ENCODE data around the gene ZNF66.

ZNF66 gene

DNA sequence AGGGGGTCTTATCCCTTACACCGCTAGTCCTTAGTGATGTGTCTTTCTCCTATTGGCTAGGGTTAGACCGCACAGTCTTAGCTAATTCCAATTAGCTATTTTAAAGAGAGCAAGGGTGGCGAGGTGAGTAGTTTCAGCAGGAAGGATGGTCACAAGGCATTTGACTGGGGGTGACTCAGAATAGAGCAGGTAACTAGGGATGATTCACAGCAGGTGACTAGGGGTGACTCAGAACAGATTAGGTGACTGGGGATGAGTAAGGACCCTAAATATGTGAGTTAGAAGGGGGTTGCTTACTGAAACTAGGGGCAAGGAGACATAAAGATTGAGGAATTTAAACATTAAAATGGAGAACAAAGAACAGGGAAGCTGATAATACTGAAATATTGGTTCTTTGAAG, 64.3 kb downstream of the ZNF66 start:
- Histone ChIP-seq H3K27ac (no peak overlapping the region), H3K9me3 (peaks cover 0 to 69% (median 32%) of the 10 kb centered on the region in 3 donors), H3K27me3 (no peaks in the 10 kb centered on the region), H3K4me1 (no peaks in the 10 kb centered on the region), H3K4me3 (no peak overlapping the region), H3K36me3 (no peaks in the 10 kb centered on the region)
- DNase-seq = no peak
- TF ChIP-seq CTCF (IDR thresholded peaks at IDR 0.05) = no peak
- intact Hi-C loops (cut with DNase I; ENCODE audit: low total_unique reads) = no loop called here

Measured in tibial artery (tissue), 4 donors.